H1 (cell line): ENCODE measurements around the gene ZNF555. TPM values are rescaled to one million over a fixed set of nuclear protein-coding genes. Genes with fewer than 3 reads are reported as not detected.
"Not testable (repeated sequence)": the region's sequence is repeated elsewhere in the genome, so short reads cannot be mapped to it uniquely, and the experiment has no call there.

Experiments
- CTCF ChIA-PET: fragments of 300-600 bp; sonication (Branson Sonifier 250); formaldehyde crosslinking; loops from one replicate; lab custom pipeline; 2021; ENCODE audit not compliant: partially characterized antibody; lab: Charles Lee
- POLR2A ChIA-PET: fragments of 300-600 bp; sonication (Branson Sonifier 250); formaldehyde crosslinking; loops from one replicate; lab custom pipeline; 2021; ENCODE audit warnings: inconsistent platforms; ENCODE audit not compliant: partially characterized antibody; lab: Charles Lee
- DNase-seq, 2 experiments: peaks; one replicate each; pipeline versions ENCODE4 v3.0.0 to v3.0.0-alpha.2; 2010 to 2022; ENCODE audit warnings: low spot score in 2 of 2, low read depth in 1 of 2, mixed read lengths in 1 of 2
- FAIRE-seq: peaks from 2 replicates; lab custom pipeline; 2011; peaks lifted over from hg19 to GRCh38; lab: Jason Lieb, UNC
- H2AFZ ChIP-seq: 2 replicates; pipeline ENCODE4 v1.8.1; 2012; ENCODE audit warnings: low read length, inconsistent platforms
- H2AK5ac ChIP-seq: 2 replicates; pipeline ENCODE4 v1.6.1; 2013; ENCODE audit warnings: low read depth, low read length
- H2BK120ac ChIP-seq: replicated peaks from 2 replicates; pipeline ENCODE3; 2013; ENCODE audit warnings: low read depth, low read length, inconsistent platforms
- H2BK12ac ChIP-seq: 2 replicates; pipeline ENCODE4 v1.6.1; 2013; ENCODE audit warnings: low read depth, low read length
- H2BK15ac ChIP-seq: 2 replicates; pipeline ENCODE4 v1.6.1; 2013; ENCODE audit warnings: low read length
- H2BK20ac ChIP-seq: 2 replicates; pipeline ENCODE4 v1.6.1; 2013; ENCODE audit warnings: low read length
- H2BK5ac ChIP-seq: 2 replicates; pipeline ENCODE4 v1.6.1; 2013; ENCODE audit warnings: low read depth, low read length
- H3K14ac ChIP-seq: 2 replicates; pipeline ENCODE4 v1.6.1; 2013; ENCODE audit warnings: inconsistent platforms; ENCODE audit not compliant: insufficient read length
- H3K18ac ChIP-seq: 2 replicates; pipeline ENCODE4 v1.6.1; 2013; ENCODE audit warnings: low read length; ENCODE audit errors: extremely low read depth
- H3K23ac ChIP-seq: 2 replicates; pipeline ENCODE4 v1.6.1; 2013; ENCODE audit warnings: inconsistent platforms; ENCODE audit not compliant: insufficient read length
- H3K23me2 ChIP-seq: 2 replicates; pipeline ENCODE4 v1.6.1; 2013; ENCODE audit warnings: low read depth, low read length
- H3K27ac ChIP-seq: 2 replicates; pipeline ENCODE4 v1.6.1; 2011; ENCODE audit warnings: low read depth, low read length, inconsistent platforms
- H3K27me3 ChIP-seq, 4 experiments: replicated peaks in 1 of 4; 1 replicate in 1 of 4; 2 replicates in 3 of 4; pipeline versions ENCODE4 v1.6.1 to v1.8.1; 2011 to 2013; ENCODE audit warnings: low read length in 3 of 4, mild to moderate bottlenecking in 3 of 4, inconsistent platforms in 2 of 4, mixed read lengths in 2 of 4, moderate library complexity in 1 of 4; ENCODE audit not compliant: control insufficient read depth in 3 of 4, insufficient read depth in 3 of 4; ENCODE audit errors: extremely low read depth in 1 of 4
- H3K36me3 ChIP-seq, 4 experiments: 2 replicates each; pipeline versions ENCODE4 v1.6.1 to v1.8.1; 2011 to 2013; ENCODE audit warnings: mild to moderate bottlenecking in 4 of 4, low read length in 3 of 4, moderate library complexity in 2 of 4, control low read depth in 1 of 4, inconsistent platforms in 1 of 4; ENCODE audit not compliant: insufficient read depth in 4 of 4, control insufficient read depth in 2 of 4
- H3K4ac ChIP-seq: replicated peaks from 2 replicates; pipeline ENCODE3; 2013; ENCODE audit warnings: low read length, low read depth, mixed read lengths, inconsistent platforms; ENCODE audit not compliant: insufficient read length
- H3K4me1 ChIP-seq, 4 experiments: replicated peaks in 1 of 4; 1 replicate in 1 of 4; 2 replicates in 3 of 4; pipeline versions ENCODE4 v1.6.1 to v1.8.1; 2011 to 2013; ENCODE audit warnings: low read length in 3 of 4, inconsistent platforms in 2 of 4, mixed read lengths in 1 of 4; ENCODE audit not compliant: insufficient read depth in 4 of 4, control insufficient read depth in 3 of 4
- H3K4me2 ChIP-seq, 2 experiments: 2 replicates each; pipeline versions ENCODE4 v1.6.1 to v1.8.1; 2011 to 2013; ENCODE audit warnings: low read depth in 2 of 2, low read length in 2 of 2, control low read depth in 1 of 2, inconsistent platforms in 1 of 2, mild to moderate bottlenecking in 1 of 2; ENCODE audit not compliant: insufficient read depth in 1 of 2
- H3K4me3 ChIP-seq, 4 experiments: fragments of 200-600, 300-600 bp in 1 of 4; sonication (generic), shearing (Covaris generic), sonication (Bioruptor Twin) in 1 of 4; 2 replicates each; pipeline versions ENCODE4 v1.5.1 to v1.8.1; 2011 to 2016; ENCODE audit warnings: low read length in 4 of 4, low read depth in 3 of 4, control low read depth in 2 of 4, inconsistent platforms in 2 of 4, mild to moderate bottlenecking in 2 of 4, mixed read lengths in 1 of 4, moderate library complexity in 1 of 4; ENCODE audit not compliant: insufficient read depth in 2 of 4; ENCODE audit errors: extremely low read depth in 1 of 4
- H3K56ac ChIP-seq: replicated peaks from 2 replicates; pipeline ENCODE3; 2013; ENCODE audit warnings: low read depth, mild to moderate bottlenecking, mixed read lengths, low read length, inconsistent platforms; ENCODE audit not compliant: insufficient read length
- H3K79me1 ChIP-seq: 2 replicates; pipeline ENCODE4 v1.6.1; 2013; ENCODE audit warnings: low read depth, low read length, control low read depth
- H3K79me2 ChIP-seq, 2 experiments: 2 replicates each; pipeline versions ENCODE4 v1.6.1 to v1.8.1; 2012 to 2013; ENCODE audit warnings: low read length in 2 of 2, mild to moderate bottlenecking in 2 of 2, inconsistent platforms in 1 of 2; ENCODE audit not compliant: insufficient read depth in 2 of 2, control insufficient read depth in 1 of 2
- H3K9ac ChIP-seq, 4 experiments: replicated peaks in 1 of 4; 1 replicate in 1 of 4; 2 replicates in 3 of 4; pipeline versions ENCODE4 v1.6.1 to v1.8.1; 2011 to 2013; ENCODE audit warnings: low read depth in 3 of 4, low read length in 3 of 4, control low read depth in 2 of 4, mild to moderate bottlenecking in 2 of 4, moderate library complexity in 2 of 4, inconsistent platforms in 1 of 4; ENCODE audit errors: extremely low read depth in 1 of 4
- H3K9me3 ChIP-seq, 2 experiments: 2 replicates each; pipeline versions ENCODE4 v1.6.1 to v1.8.1; 2012 to 2013; ENCODE audit warnings: mild to moderate bottlenecking in 2 of 2, moderate library complexity in 2 of 2, control low read depth in 1 of 2, inconsistent platforms in 1 of 2, low read depth in 1 of 2, low read length in 1 of 2, mixed read lengths in 1 of 2; ENCODE audit not compliant: insufficient read depth in 2 of 2
- H4K20me1 ChIP-seq, 2 experiments: replicated peaks in 1 of 2; 2 replicates each; pipeline versions ENCODE3 to v1.8.1; 2011 to 2013; ENCODE audit warnings: inconsistent platforms in 2 of 2, low read length in 2 of 2, mild to moderate bottlenecking in 1 of 2; ENCODE audit not compliant: insufficient read depth in 2 of 2, control insufficient read depth in 1 of 2
- H4K5ac ChIP-seq: 2 replicates; pipeline ENCODE4 v1.6.1; 2013; ENCODE audit warnings: low read length, low read depth, mixed read lengths, inconsistent platforms; ENCODE audit not compliant: insufficient read length
- H4K8ac ChIP-seq: 2 replicates; pipeline ENCODE4 v1.8.0; 2013; ENCODE audit warnings: mild to moderate bottlenecking, moderate library complexity, low read length, inconsistent platforms; ENCODE audit not compliant: insufficient read depth; ENCODE audit errors: extremely low read depth
- H4K91ac ChIP-seq: replicated peaks from 2 replicates; pipeline ENCODE3; 2013; ENCODE audit warnings: low read length, mixed read lengths, inconsistent platforms; ENCODE audit not compliant: insufficient read length
- GABPA ChIP-seq: IDR thresholded peaks from 2 replicates; pipeline ENCODE4 v1.6.1; 2011; ENCODE audit warnings: mild to moderate bottlenecking, low read length, moderate library complexity, borderline replicate concordance; ENCODE audit not compliant: insufficient read depth
- KDM4A ChIP-seq: IDR thresholded peaks from one replicate; pipeline ENCODE4 v1.7.1; 2012; ENCODE audit warnings: low read depth, mild to moderate bottlenecking, moderate library complexity, low read length, inconsistent platforms; ENCODE audit not compliant: severe bottlenecking
- SIX5 ChIP-seq: IDR thresholded peaks from 2 replicates; pipeline ENCODE4 v1.6.1; 2011; ENCODE audit warnings: mild to moderate bottlenecking, low read depth, low read length
- SRF ChIP-seq: IDR thresholded peaks from 2 replicates; pipeline ENCODE4 v1.6.1; 2011; ENCODE audit warnings: mild to moderate bottlenecking, low read depth, low read length, moderate library complexity
- TAF1 ChIP-seq: IDR thresholded peaks from 2 replicates; pipeline ENCODE4 v1.6.1; 2011; ENCODE audit warnings: mild to moderate bottlenecking, low read depth, low read length
- TCF12 ChIP-seq: IDR thresholded peaks from 2 replicates; pipeline ENCODE4 v1.6.1; 2011; ENCODE audit warnings: low read depth, mild to moderate bottlenecking, low read length
- WGBS, 2 experiments: shearing (Covaris generic) in 1 of 2; methylation state at CpG; one replicate each; pipeline versions ENCODE4 v1.1.6 to v1.1.7; 2013 to 2015; ENCODE audit warnings: low lambda C conversion rate in 2 of 2, mixed read lengths in 2 of 2, inconsistent platforms in 1 of 2, low coverage in 1 of 2, missing lambda C conversion rate in 1 of 2; ENCODE audit not compliant: insufficient replicate concordance in 2 of 2, insufficient coverage in 1 of 2, insufficient read length in 1 of 2; ENCODE audit errors: extremely low coverage in 1 of 2, missing lambda C conversion rate in 1 of 2; 5-methylcytosine and 5-hydroxymethylcytosine counted together
- polyA plus RNA-seq, 7 experiments: library from polyadenylated mRNA; depleted of rRNA in 3 of 7; stranded (reverse) in 5 of 7; unstranded in 2 of 7; fragments of >200 nt in 5 of 7; fragments of 200-250 nt in 2 of 7; gene quantifications; 1 replicate in 5 of 7; 2 replicates in 1 of 7; 4 replicates in 1 of 7; pipeline versions ENCODE4 v1.2.1 to v1.2.3, GENCODE V29; 2011 to 2013; ENCODE audit warnings: missing spikeins in 2 of 7, mixed read lengths in 2 of 7
- total RNA-seq: library from RNA; stranded (reverse); fragmentation: NEBNext Ultra II Directional; extraction: Animal tissue kit (Norgen Biotek cat#: 25700); gene quantifications from 2 replicates; pipeline ENCODE4 v1.2.1, GENCODE V29; 2021

Gene ZNF555
- total and polyA plus RNA-seq, 2 of the 8 experiments (the other 6 are each of a cell fraction or from before 2014, with no cell fraction given): 1.6 to 5.7 TPM

DNA sequence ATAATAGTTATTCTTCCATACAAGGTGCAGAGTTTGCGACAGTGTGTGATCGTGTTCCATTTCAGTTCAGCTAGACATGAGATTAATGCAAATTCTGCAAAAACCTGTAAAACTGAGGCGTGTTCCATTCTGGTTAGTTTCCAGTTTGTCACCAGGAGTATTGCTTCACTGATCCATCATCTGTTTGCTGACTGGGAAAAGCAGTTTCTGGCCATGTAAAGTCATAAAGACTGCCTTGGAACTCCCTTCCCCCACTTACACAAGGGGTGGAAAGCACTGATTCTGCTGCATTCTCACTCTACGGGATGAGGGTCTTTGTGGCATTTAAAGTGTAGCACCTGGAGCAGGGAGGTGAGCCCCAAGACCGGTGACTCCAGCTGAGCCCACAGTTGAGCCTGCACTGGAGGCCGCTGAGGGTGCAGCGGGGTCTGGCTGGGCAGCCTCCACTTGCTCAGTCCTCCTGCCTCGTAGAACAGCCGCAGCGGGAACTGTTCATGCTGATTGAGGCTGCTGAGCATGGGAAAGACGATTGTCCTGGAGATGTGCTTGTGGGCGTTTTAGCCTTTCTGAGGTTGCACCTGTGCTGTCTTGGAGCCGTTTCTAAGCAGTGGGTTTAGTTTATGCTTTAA is 61.4 kb downstream of the ZNF555 start (continued):
- TF ChIP-seq SRF: no peak
- no peak for TF ChIP-seq TAF1
- no peak for TF ChIP-seq KDM4A
- no peak for TF ChIP-seq SIX5
- TF ChIP-seq GABPA: no peak
- TF ChIP-seq TCF12: no peak

DNA sequence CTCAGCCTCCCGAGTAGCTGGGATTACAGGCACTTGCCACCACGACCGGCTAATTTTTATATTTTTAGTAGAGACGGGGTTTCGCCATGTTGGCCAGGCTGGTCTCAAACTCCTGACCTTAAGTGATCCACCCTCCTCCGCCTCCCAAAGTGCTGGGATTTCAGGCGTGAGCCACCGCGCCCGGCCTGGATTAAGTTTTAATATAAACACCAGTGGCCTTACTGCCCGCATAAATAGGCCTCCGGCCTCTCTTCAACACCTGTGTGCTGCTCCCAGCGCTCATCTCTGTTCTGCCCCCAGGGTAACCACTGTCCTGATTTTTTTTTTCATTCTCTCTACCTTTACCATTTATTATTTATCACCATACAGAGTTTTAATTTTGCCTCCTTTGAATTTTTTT is 62.1 kb downstream of the ZNF555 start:
- H3K23me2 ChIP-seq, H2BK15ac ChIP-seq, H3K14ac ChIP-seq, H3K9ac ChIP-seq, H3K27ac ChIP-seq, H2AK5ac ChIP-seq, H2BK5ac ChIP-seq, H3K4me3 ChIP-seq, H2BK12ac ChIP-seq, H3K23ac ChIP-seq, POLR2A ChIA-PET, H2AFZ ChIP-seq, H4K20me1 ChIP-seq, H3K36me3 ChIP-seq, H3K27me3 ChIP-seq, H3K56ac ChIP-seq, DNase-seq, H3K4me1 ChIP-seq, H4K5ac ChIP-seq, H4K8ac ChIP-seq, H3K18ac ChIP-seq, H4K91ac ChIP-seq, H2BK120ac ChIP-seq, H3K4ac ChIP-seq, H3K9me3 ChIP-seq, FAIRE-seq, H2BK20ac ChIP-seq, H3K4me2 ChIP-seq: not testable (repeated sequence)
- CTCF ChIA-PET: interaction anchor here (1.3 kb wide), 1 partner anchor 62 kb away, joined by 3 read pairs; the partner anchor contains the start of gene ZNF555
- peaks cover 0 to 57% of the 10 kb centered on the region in 2 experiments; a peak in 3 of 4 replicates for H3K79me2 ChIP-seq
- 96% methylated on average over 13 of the region's 13 CpGs; no CpG with 5 or more reads in 1 of the 2 experiments for WGBS, 2 experiments
- peaks cover 16% of the 10 kb centered on the region for H3K79me1 ChIP-seq
